HG03025 (cell line): Measurements from ENCODE around the gene EEF1B2.
"Not testable (repeated sequence)": the region's sequence is repeated elsewhere in the genome, so short reads cannot be mapped to it uniquely, and the experiment has no call there.

Source experiments
- ATAC-seq: cut with Tn5 transposase; IDR thresholded peaks from one replicate; pipeline ENCODE4 v1.9.1; 2021; ENCODE audit warnings: mild to moderate bottlenecking, moderate library complexity; ENCODE audit not compliant: unreplicated experiment, low FRiP score

EEF1B2 gene

DNA sequence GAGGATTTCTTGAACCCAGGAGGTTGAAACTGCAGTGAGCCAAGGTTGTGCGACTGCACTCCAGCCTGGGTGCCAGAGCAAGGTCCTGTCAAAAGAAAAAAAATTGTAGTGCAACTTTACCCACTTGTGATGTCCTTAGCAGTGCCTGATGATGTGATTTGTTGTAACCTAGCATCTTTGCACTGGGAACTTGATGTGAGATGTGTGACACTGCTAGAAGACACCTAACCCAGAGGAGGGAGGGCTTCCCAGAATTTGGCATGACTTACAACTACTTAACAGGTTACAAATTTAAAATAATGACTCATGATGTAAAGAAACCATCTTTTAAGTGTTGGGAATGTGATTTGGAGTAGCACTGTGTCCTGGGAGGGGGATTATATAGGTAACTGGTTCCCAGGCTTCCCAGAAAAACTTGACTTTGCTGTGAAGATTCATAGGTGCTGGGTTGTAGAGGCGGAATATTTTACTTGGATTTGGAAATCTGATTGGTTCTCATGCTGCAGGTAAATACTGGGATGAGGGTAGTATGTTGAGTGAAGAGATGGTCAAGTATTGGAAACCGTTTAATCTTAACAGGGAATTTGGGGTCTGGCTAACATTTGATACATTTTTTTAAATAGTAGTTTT, 3.7 kb downstream of the EEF1B2 start:
- ATAC-seq, result no peak

DNA sequence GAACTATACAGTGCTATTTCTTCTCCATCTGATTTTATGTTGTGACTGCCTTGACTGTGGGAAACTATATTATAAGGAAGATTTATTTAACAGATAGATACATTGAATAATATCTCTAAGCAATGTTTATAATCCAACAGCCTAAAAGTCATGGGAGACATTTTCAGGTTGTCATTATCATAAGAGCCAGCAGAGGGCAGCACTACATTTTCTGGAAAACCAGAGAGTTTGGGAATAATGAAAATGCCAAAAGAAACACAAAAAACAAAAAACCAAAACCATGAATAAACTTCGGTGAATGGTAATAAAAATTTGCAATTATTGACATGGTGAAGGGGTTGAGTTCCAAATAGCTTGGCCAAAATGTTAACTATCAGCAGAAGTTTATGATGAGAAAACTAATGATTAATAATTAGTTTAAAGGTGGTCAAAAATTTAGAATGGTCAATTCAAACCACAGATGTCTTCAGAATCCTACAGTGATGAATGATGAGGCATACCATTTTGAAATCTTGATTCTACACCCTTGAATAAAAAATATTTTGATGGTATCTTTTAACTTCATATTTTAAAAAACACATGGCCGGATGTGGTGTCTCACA, 4.7 kb downstream of the EEF1B2 start:
- ATAC-seq, result no peak

DNA sequence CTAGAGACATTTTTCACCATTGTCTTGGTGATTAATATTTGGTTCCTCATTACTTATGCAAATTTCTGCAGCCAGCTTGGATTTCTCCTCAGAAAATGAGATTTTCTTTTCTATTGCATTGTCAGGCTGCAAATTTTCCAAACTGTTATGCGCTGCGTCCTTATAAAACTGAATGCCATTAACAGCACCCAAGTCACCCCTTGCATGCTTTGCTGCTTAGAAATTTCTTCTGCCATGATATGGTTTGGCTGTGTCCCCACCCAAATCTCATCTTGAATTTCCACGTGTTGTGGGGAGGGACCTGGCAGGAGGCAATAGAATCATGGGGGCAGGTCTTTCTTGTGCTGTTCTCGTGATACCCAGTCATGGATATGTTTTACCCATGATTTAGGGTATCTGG, 8.5 kb downstream of the EEF1B2 start:
- not testable (repeated sequence) for ATAC-seq

DNA sequence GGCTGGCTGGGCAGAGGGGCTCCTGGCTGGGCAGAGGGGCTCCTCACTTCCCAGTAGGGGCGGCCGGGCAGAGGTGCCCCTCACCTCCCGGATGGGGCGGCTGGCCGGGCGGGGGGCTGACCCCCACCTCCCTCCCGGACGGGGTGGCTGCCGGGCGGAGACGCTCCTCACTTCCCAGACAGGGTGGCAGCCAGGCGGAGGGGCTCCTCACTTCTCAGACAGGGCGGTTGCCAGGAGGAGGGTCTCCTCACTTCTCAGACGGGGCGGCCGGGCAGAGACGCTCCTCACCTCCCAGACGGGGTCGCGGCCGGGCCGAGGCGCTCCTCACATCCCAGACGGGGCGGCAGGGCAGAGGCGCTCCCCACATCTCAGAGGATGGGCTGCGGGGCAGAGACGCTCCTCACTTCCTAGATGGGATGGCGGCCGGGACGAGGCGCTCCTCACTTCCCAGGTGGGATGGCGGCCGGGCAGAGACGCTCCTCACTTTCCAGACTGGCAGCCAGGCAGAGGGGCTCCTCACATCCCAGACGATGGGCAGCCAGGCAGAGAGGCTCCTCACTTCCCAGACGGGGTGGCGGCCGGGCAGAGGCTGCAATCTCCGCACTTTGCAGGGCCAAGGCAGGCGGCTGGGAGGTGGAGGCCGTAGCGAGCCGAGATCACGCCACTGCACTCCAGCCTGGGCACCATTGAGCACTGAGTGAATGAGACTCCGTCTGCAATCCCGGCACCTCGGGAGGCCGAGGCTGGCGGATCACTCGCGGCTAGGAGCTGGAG, 12.1 kb downstream of the EEF1B2 start:
- not testable (repeated sequence) for ATAC-seq

DNA sequence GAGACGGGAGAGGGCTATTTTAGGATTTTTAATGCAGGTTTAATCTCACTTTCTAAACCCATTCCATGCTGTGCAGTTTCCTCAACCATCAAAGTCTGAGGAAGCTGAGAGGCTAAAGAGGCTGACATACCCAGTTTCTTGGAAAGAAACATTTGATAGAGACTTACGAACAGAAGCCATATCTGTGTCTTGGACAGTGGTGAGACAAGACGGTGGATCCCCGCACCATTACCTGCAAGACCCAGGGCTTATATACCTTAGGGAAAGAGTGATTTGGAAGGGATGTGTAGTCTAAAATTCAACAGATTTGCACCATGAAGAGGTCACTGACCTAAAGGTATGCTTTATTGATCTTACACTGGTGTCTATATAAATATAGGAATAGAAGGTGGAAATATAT, 13.5 kb downstream of the EEF1B2 start:
- no peak for ATAC-seq

DNA sequence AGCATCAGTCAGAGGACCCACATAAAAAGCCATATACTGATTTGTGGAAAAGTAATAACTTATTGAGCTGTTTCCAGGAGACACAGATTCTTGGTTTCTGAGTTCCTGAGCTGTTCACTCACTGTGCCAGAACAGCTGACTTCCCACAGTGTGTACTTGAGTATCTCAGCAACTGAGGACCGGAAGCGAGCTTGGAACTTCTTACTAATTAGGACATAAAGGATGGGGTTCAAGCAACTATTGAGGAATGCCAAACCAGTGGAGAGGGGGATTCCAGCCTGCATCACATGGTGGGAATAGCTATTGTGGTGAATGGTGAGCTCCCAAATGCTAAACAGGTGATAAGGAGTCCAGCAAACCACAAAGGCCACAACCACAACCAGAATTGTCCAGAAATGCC, 16.4 kb downstream of the EEF1B2 start:
- ATAC-seq, result no peak

DNA sequence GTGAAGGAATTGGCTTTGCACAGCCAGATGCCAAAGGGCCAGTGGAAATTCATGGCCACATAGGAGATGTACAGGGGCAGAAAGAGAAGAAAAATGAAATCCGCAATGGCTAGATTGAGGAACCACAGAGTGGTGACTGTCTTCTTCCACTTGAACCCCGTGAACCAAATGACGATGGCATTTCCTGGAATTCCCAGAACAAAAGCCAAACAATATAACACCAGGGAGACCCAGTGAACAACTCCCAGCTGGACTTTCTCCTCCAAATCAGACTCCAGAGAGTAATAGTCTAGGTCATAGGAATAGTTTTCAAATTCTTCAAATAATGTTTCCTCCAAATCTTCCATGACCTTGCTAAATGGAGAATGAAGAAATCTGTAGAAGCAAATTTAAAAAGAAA, 17.2 kb downstream of the EEF1B2 start:
- ATAC-seq, result no peak

DNA sequence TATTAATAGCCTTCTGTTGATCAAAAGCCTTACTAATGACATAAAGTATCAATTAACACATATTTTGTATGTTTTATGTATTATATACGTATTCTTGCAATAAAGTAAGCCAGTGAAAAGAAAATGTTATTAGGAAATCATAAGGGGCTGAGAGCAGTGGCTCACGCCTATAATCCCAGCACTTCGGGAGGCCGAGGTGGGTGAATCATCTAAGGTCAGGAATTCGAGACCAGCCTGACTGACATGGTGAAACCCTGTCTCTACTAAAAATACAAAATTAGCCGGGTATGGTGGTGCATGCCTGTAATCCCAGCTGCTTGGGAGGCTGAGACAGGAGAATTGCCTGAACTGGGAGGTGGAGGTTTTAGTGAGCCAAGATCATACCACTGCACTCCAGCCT, 21.8 kb downstream of the EEF1B2 start:
- ATAC-seq, result not testable (repeated sequence)

DNA sequence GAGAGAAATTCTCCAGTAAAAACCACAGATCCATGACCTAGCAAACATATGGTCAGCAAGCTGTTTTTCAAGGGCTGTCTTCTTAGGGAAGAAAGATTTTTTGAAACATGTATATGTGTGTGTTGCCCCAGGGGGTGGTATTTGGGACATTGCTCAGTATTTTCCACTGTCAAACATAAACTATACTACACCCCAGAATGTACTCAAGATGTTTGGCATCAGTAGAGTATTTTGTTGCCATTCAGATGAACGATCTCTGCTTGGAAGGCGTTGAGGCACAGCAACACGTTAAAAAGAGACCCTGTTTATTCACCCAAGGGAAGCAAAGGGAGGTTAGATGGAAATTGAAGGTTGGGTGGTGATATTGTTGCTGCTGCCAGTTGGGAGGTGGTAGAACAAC, 30.0 kb downstream of the EEF1B2 start:
- no peak for ATAC-seq

DNA sequence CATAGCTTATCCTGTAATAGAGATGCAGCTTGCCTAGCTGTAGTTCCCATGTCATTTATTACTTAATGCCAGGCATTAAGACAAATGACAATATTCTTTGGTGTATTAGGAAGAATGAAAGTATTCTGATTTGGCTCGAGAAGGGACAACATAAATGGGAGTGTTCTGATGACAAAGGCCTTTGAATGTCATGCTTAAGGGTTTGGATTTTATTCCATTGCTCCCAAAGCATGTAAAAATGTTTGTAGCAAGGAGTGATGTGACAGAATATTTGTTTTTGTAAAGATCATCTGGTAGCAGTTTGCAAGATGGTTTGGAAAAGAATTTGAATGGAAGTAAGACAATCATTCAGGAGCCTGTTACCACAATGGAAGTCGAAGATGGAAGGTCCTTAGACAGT, 30.4 kb downstream of the EEF1B2 start:
- no peak for ATAC-seq

DNA sequence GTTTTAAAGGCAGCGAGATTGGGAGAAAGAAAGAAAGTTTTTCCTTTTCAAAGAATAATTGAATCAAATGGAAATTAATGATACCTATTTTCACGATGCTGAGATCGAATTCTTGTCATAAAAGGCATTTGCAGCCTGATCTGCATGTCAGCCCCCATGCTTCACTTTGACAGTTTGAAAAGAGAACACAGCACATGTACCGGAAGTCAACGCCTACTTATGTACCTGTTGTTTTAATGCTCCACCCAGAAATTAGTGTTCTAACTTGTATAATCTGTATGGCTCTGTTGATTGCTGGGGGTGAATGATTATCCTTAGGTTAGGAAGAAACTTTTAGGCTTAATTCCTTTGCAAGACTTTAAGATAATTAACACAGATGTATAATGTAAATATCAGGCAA, 31.0 kb downstream of the EEF1B2 start:
- ATAC-seq, result no peak

DNA sequence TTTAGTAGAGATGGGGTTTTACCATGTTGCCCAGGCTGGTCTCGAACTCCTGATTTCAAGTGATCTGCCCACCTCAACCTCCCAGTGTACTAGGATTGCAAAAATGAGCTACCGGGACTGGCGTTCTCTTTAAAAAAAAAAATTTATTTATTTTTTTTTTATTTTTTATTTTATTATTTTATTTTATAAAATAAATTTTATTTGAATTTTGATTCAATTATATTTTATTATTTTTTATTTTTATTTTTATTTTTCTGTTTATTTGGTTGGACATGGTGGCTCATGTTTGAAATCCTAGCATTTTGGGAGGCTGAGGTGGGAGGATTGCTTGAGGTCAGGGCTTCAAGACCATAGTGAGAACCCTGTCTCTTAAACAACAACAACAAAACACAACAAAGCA, 32.5 kb downstream of the EEF1B2 start:
- no peak for ATAC-seq

DNA sequence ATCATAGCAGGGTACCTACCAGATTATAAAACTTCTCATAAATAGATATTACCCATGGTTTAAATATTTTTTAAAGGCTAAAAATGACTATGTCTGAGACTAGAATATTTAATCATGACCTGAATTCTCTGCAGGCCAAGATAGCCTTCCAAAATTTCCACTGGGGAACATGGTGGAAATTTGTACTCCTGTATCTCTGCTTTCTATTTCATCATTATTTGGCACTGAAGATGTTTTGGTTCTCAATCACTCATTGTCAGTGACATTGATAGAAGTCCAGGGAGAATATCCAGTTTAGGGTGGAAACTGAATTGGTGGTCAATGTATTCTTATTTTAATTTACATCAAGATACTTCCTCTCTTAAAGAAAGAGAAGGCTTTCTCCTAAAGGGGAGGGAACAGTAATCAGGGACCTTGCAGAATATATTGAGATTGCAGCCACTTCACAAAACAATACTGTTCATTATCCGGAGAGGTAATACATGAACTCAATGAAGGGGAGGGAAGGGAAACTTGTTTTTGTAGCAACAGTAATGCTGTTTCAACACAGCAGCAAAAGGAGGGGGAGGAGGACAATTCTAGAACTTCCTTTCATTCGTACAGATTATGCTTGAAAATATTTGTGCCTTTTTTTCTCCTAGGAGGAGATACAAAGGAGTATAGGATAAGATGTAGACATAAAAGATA, 34.1 kb downstream of the EEF1B2 start:
- ATAC-seq, result no peak

DNA sequence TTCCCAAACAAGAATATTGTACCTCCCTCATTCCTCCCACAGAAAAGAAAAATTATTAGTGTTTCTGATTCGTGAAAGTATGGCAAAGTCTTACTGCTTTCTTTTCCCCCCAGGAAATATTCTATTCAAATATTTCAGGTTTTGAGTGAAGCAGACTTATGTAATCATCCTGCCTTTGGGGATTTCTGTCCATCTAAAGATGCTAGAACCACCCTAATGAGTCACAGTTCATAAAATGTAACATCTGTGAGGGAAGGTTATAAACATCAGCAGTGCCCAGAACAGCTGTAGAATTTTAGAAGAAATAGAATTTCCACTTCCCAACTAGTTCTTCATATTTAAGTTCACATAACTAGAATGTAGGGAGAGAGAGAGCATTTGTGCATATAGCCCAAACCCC, 39.0 kb downstream of the EEF1B2 start:
- ATAC-seq, result no peak

DNA sequence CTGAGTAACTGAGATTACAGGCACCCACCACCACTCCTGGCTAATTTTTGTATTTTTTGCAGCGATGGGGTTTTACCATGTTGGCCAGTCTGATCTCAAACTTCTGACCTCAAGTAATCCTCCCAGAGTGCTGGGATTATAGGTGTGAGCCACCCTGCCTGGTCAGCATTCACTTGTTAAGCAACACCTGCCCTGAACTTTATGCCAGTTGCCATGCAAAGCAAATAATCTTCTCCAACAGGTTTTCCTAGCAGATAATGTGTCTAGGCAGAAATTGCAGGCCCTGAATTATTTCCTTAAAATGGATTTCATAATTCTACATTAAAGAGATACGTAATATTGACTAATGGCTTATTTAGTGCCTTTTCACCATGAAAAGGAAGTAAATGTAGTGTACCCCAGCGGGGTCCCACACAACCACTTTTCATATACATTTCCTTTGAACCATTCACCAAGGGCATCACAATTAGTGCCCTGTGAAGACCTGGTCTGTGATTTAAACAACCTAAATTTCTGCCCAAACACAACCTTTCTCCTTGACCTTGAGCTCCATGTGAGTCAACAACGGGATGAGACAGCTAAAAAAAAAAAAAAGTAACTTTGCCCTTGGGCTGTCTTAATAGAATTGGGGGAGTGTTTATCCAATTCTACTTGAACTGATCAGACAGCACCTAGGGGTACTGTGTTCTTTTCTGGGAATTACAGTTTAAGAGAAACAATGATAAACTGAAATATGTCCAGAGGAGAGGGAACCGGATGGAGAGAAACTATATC, 41.6 kb downstream of the EEF1B2 start:
- no peak for ATAC-seq

DNA sequence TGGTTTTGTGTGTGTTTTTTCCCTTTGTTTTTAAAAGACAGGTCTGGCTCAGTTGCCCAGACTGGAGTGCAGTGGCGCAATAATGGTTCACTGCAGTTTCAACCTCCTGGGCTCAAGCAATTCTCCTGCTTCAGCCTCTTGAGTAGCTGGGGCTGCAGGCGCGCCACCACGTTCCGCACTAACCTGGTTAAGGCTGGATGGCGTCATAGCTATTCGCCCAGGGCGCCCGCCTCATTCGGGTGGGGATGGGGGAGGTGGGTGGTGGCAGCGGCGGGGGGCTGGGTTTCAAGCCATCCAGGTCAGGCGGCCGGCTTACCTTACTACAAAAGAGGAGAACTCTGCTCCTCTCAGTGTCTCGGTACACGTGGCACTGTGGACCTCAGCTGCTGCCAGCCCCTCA, 42.8 kb downstream of the EEF1B2 start:
- no peak for ATAC-seq

DNA sequence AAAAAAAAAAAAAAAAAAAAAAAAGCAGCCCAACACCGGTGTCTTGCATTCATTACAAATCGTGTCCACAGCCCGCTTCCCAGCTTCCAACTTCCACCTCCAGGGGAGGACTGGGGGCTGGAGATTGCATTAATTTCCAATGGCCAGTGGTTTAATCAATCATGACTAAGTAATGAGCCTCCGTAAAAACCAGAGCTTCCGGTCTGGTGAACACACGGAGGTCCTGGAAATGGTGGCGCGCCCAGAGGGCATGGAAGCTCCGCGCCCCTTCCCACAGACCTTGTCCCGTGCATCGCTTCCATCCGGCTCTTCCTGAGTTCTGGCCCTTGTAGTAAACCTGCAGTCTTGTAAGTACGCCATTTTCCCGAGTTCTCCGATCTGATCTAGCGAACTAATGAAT, 43.6 kb downstream of the EEF1B2 start:
- ATAC-seq, result no peak

DNA sequence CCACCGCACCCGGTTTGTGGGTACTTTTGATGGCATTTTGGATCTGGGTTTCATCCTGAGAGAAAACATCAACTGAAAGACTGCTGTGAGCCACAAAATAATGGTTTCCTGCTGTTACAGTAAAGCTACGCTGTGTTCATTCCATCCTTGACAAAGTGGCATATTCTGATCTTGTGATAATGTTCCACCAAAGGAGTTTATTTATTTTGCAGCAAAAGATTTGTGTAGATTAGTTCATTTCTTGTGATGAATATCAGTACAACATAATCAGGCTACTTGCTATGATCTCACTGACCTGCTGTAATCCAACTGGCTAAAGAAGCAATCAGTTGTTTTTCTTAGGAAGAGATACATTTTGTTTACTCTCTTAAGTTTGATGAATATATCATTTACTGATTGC, 45.0 kb downstream of the EEF1B2 start:
- no peak for ATAC-seq

DNA sequence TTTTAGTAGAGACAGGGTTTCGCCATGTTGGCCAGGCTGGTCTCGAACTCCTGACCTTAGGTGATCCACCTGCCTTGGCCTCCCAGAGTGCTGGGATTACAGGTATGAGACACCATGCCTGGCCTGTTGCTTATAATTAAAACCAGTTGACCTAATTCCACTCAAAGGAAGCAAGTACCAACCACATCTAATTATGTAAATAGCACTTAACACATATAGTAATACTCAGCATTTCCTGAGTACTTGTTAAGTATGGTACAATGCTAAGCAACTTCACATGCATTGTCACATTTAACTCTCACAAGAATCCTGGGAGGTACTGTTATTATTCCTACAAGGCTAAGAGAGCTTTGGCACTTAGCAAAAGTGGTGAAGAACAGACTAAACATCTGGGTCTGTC, 47.6 kb downstream of the EEF1B2 start:
- not testable (repeated sequence) for ATAC-seq

DNA sequence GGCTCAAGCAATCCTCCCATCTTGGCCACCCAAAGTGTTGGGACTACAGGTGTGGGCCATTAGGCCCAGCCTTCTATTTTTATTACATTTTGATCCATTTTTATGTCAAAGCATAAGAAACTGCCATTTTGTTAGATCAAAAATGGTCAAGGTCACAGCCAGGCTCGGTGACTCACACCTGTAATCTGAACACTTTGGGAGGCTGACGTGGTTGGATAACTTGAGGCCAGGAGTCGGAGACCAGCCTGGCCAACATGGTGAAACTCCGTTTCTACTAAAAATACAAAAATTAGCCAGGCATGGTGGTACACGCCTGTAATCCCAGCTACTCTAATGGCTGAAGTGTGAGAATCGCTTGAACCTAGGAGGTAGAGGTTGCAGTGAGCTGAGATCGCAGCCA, 49.2 kb downstream of the EEF1B2 start:
- no peak for ATAC-seq
